ENCODE results near the gene IRGC. TPM values are rescaled to one million over a fixed set of nuclear protein-coding genes. Genes with fewer than 3 reads are reported as not detected.
A peak's percentile ranks its signal among the peaks of the same experiment; 100 is the strongest.
"Not testable (repeated sequence)": the region's sequence is repeated elsewhere in the genome, so short reads cannot be mapped to it uniquely, and the experiment has no call there.

The IRGC gene
- total RNA-seq, 1 experiment from 2014 or later = not detected

- no peaks in the 10 kb centered on the region for H3K27me3 ChIP-seq
- H3K36me3 ChIP-seq = no peaks in the 10 kb centered on the region; the same call in 1 of the 2 replicates
- DNase-seq = no peak
- H3K9me3 ChIP-seq = no peaks in the 10 kb centered on the region
- H3K4me3 ChIP-seq = no peak overlapping the region
Observed at GRCh38 chr19:43760941-43761340, 45.1 kb downstream of the IRGC start.

- DNase-seq = no peak
- H3K9me3 ChIP-seq = no peaks in the 10 kb centered on the region
- no peaks in the 10 kb centered on the region for H3K36me3 ChIP-seq
- no peaks in the 10 kb centered on the region for H3K27me3 ChIP-seq
- no peak overlapping the region for H3K4me3 ChIP-seq
Observed at GRCh38 chr19:43762814-43763213, 46.9 kb downstream of the IRGC start.

- no peaks in the 10 kb centered on the region for H3K9me3 ChIP-seq
- H3K36me3 ChIP-seq = no peaks in the 10 kb centered on the region
- DNase-seq = peak; percentile 90
- H3K4me3 ChIP-seq = no peak overlapping the region
- H3K27me3 ChIP-seq = no peaks in the 10 kb centered on the region
Observed at GRCh38 chr19:43763473-43763939, 47.6 kb downstream of the IRGC start.

GRCh38 chr19:43764684-43765083, 48.8 kb downstream of the IRGC start:
- not testable (repeated sequence) for H3K27me3 ChIP-seq, H3K36me3 ChIP-seq, DNase-seq, H3K9me3 ChIP-seq, H3K4me3 ChIP-seq

- DNase-seq = peak; percentile 99
- Histone ChIP-seq H3K36me3 (no peaks in the 10 kb centered on the region), H3K27me3 (no peaks in the 10 kb centered on the region), H3K4me3 (no peak overlapping the region), H3K9me3 (no peaks in the 10 kb centered on the region)
Observed at GRCh38 chr19:43765109-43765876, 49.4 kb downstream of the IRGC start.

- H3K27me3 ChIP-seq = no peaks in the 10 kb centered on the region
- no peaks in the 10 kb centered on the region for H3K9me3 ChIP-seq
- no peak for DNase-seq
- H3K4me3 ChIP-seq = no peak overlapping the region
- H3K36me3 ChIP-seq = no peaks in the 10 kb centered on the region; the same call in 1 of the 2 replicates
Observed at GRCh38 chr19:43766755-43767043, 50.8 kb downstream of the IRGC start.

GRCh38 chr19:43767316-43767715, 51.4 kb downstream of the IRGC start:
- no peak overlapping the region for H3K4me3 ChIP-seq
- no peaks in the 10 kb centered on the region for H3K9me3 ChIP-seq
- DNase-seq = peak; percentile 25
- H3K27me3 ChIP-seq = no peaks in the 10 kb centered on the region
- H3K36me3 ChIP-seq = no peaks in the 10 kb centered on the region; the same call in 1 of the 2 replicates

GRCh38 chr19:43767818-43768217, 51.9 kb downstream of the IRGC start:
- H3K4me3 ChIP-seq = no peak overlapping the region
- H3K27me3 ChIP-seq = no peaks in the 10 kb centered on the region
- H3K36me3 ChIP-seq = no peaks in the 10 kb centered on the region; the same call in 1 of the 2 replicates
- no peaks in the 10 kb centered on the region for H3K9me3 ChIP-seq
- DNase-seq = no peak

- DNase-seq = no peak
- Histone ChIP-seq H3K4me3 (no peak overlapping the region), H3K27me3 (no peaks in the 10 kb centered on the region), H3K9me3 (no peaks in the 10 kb centered on the region), H3K36me3 (no peaks in the 10 kb centered on the region; the same call in 1 of the 2 replicates)
Observed at GRCh38 chr19:43768273-43769050, 52.6 kb downstream of the IRGC start.

GRCh38 chr19:43769256-43769655, 53.4 kb downstream of the IRGC start:
- no peaks in the 10 kb centered on the region; the same call in 1 of the 2 replicates for H3K36me3 ChIP-seq
- no peaks in the 10 kb centered on the region for H3K9me3 ChIP-seq
- no peak overlapping the region for H3K4me3 ChIP-seq
- no peaks in the 10 kb centered on the region for H3K27me3 ChIP-seq
- no peak for DNase-seq

Other genes starting within 250 kb of the IRGC start
- 3.5 and 10.5 TPM in 2 replicates for gene PHLDB3, start 211.3 kb upstream of the IRGC start, total RNA-seq (2014; rRNA removed; shearing (Covaris generic); ENCODE audit: low replicate concordance)
- gene ETHE1, start 188.9 kb upstream of the IRGC start, total RNA-seq (2014; rRNA removed; shearing (Covaris generic); ENCODE audit: low replicate concordance) = 76.7 and 101 TPM in 2 replicates
- not detected in 2 replicates for gene ZNF575, start 182.9 kb upstream of the IRGC start, total RNA-seq (2014; rRNA removed; shearing (Covaris generic); ENCODE audit: low replicate concordance)
- 49.7 and 59.3 TPM in 2 replicates for gene XRCC1, start 140.5 kb upstream of the IRGC start, total RNA-seq (2014; rRNA removed; shearing (Covaris generic); ENCODE audit: low replicate concordance)
- 2.3 TPM in 1 of 2 replicates, not detected in the other for gene PINLYP, start 140.3 kb upstream of the IRGC start, total RNA-seq (2014; rRNA removed; shearing (Covaris generic); ENCODE audit: low replicate concordance)
- 13.3 and 16.9 TPM in 2 replicates for gene IRGQ, start 119.9 kb upstream of the IRGC start, total RNA-seq (2014; rRNA removed; shearing (Covaris generic); ENCODE audit: low replicate concordance)
- gene ZNF576, start 119.5 kb upstream of the IRGC start, total RNA-seq (2014; rRNA removed; shearing (Covaris generic); ENCODE audit: low replicate concordance) = 15.9 and 26.1 TPM in 2 replicates
- not detected in 2 replicates for gene SRRM5, start 104.0 kb upstream of the IRGC start, total RNA-seq (2014; rRNA removed; shearing (Covaris generic); ENCODE audit: low replicate concordance)
- 45.8 and 101 TPM in 2 replicates for gene ZNF428, start 96.4 kb upstream of the IRGC start, total RNA-seq (2014; rRNA removed; shearing (Covaris generic); ENCODE audit: low replicate concordance)
- 0.22 and 3.0 TPM in 2 replicates for gene CADM4, start 76.2 kb upstream of the IRGC start, total RNA-seq (2014; rRNA removed; shearing (Covaris generic); ENCODE audit: low replicate concordance)
- gene PLAUR, start 45.9 kb upstream of the IRGC start, total RNA-seq (2014; rRNA removed; shearing (Covaris generic); ENCODE audit: low replicate concordance) = 14.7 and 43.2 TPM in 2 replicates
- 40.8 and 58.6 TPM in 2 replicates for gene SMG9, start 38.9 kb downstream of the IRGC start, total RNA-seq (2014; rRNA removed; shearing (Covaris generic); ENCODE audit: low replicate concordance)
- gene KCNN4, start 64.9 kb downstream of the IRGC start, total RNA-seq (2014; rRNA removed; shearing (Covaris generic); ENCODE audit: low replicate concordance) = 5.0 and 6.1 TPM in 2 replicates
- gene LYPD5, start 86.4 kb downstream of the IRGC start, total RNA-seq (2014; rRNA removed; shearing (Covaris generic); ENCODE audit: low replicate concordance) = not detected in 2 replicates
- 5.4 and 9.0 TPM in 2 replicates for gene ZNF283, start 111.2 kb downstream of the IRGC start, total RNA-seq (2014; rRNA removed; shearing (Covaris generic); ENCODE audit: low replicate concordance)
- 0.76 and 1.9 TPM in 2 replicates for gene ZNF404, start 167.9 kb downstream of the IRGC start, total RNA-seq (2014; rRNA removed; shearing (Covaris generic); ENCODE audit: low replicate concordance)
- 6.8 and 8.6 TPM in 2 replicates for gene ZNF45, start 219.2 kb downstream of the IRGC start, total RNA-seq (2014; rRNA removed; shearing (Covaris generic); ENCODE audit: low replicate concordance)
- gene ZNF221, start 235.2 kb downstream of the IRGC start, total RNA-seq (2014; rRNA removed; shearing (Covaris generic); ENCODE audit: low replicate concordance) = 1.4 and 1.6 TPM in 2 replicates